Activated B cell treated with CpG ODN at 0.5 μM for 24 hours (primary cell): ENCODE data around the gene NEMP2. TPM values are rescaled to one million over a fixed set of nuclear protein-coding genes. Genes with fewer than 3 reads are reported as not detected.

Experiments
- ATAC-seq: fragments of 200-7000 bp; cut with Tn5 transposase; one replicate; pipeline ENCODE4 v1.10.0; 2021; ENCODE audit warnings: low read depth, mild to moderate bottlenecking, moderate library complexity
- CTCF ChIA-PET: fragments of 350-600 bp; sonication (Branson Sonifier 250); formaldehyde crosslinking; loops from one replicate; lab custom pipeline; 2021; ENCODE audit warnings: antibody characterized with exemption; lab: Charles Lee
- POLR2A ChIA-PET: fragments of 350-600 bp; sonication (Branson Sonifier 250); formaldehyde crosslinking; loops from one replicate; lab custom pipeline; 2021; ENCODE audit warnings: antibody characterized with exemption; lab: Charles Lee
- DNase-seq: peaks from one replicate; pipeline ENCODE4 v3.0.0; 2022
- H3K27ac Mint-ChIP-seq: one replicate; pipeline ENCODE4 v1.8.0; 2020; ENCODE audit warnings: mixed read lengths
- H3K27me3 Mint-ChIP-seq: one replicate; pipeline ENCODE4 v1.8.0; 2021; ENCODE audit warnings: mixed read lengths
- H3K36me3 Mint-ChIP-seq: one replicate; pipeline ENCODE4 v1.8.0; 2021; ENCODE audit warnings: low read depth, mixed read lengths
- H3K4me1 Mint-ChIP-seq: one replicate; pipeline ENCODE4 v1.8.0; 2021; ENCODE audit warnings: mixed read lengths
- H3K4me3 Mint-ChIP-seq: one replicate; pipeline ENCODE4 v1.8.0; 2020; ENCODE audit warnings: mild to moderate bottlenecking, mixed read lengths
- H3K9me3 Mint-ChIP-seq: one replicate; pipeline ENCODE4 v1.8.0; 2020; ENCODE audit warnings: mixed read lengths
- CTCF ChIP-seq: fragments of 200-600 bp; IDR thresholded peaks from one replicate; pipeline ENCODE4 v1.8.0; 2022; ENCODE audit warnings: antibody characterized with exemption, mild to moderate bottlenecking
- intact Hi-C: fragments of 100-400 bp; cut with micrococcal nuclease; formaldehyde crosslinking; loops from one replicate; pipeline ENCODE4 v1.15.1; 2024
- total RNA-seq: library from RNA; stranded (reverse); gene quantifications from 2 replicates; pipeline ENCODE4 v1.2.3, GENCODE V29; 2022

Gene NEMP2
- total RNA-seq, 1 donor from 2014 or later = 14.2 TPM

GRCh38 chr2:190519975-190520767 is 14.4 kb downstream of the NEMP2 start:
- H3K27ac Mint-ChIP-seq = no peak overlapping the region
- DNase-seq (no peak), ATAC-seq (no peak)
- POLR2A ChIA-PET = no interaction called here
- peaks cover 51% of the 10 kb centered on the region for H3K36me3 Mint-ChIP-seq
- H3K9me3 Mint-ChIP-seq = no peaks in the 10 kb centered on the region
- CTCF ChIA-PET = interaction anchor here (0.8 kb wide), 1 partner anchor 160 kb away, joined by 3 read pairs; no protein-coding TSS in a partner anchor
- TF ChIP-seq CTCF = no peak
- intact Hi-C loops = no loop called here
- no peaks in the 10 kb centered on the region for H3K27me3 Mint-ChIP-seq
- H3K4me3 Mint-ChIP-seq = no peak overlapping the region
- H3K4me1 Mint-ChIP-seq = peaks cover 4% of the 10 kb centered on the region

- Mint-ChIP-seq H3K4me1 (peaks cover 4% of the 10 kb centered on the region), H3K27me3 (no peaks in the 10 kb centered on the region), H3K9me3 (no peaks in the 10 kb centered on the region), H3K36me3 (peaks cover 56% of the 10 kb centered on the region), H3K4me3 (no peak overlapping the region), H3K27ac (no peak overlapping the region)
- ATAC-seq = no peak
- intact Hi-C loops = no loop called here
- DNase-seq = no peak
- no peak for TF ChIP-seq CTCF
- POLR2A ChIA-PET = interaction anchor here (1.4 kb wide), 1 partner anchor 17 kb away, joined by 4 read pairs; the partner anchor contains the start of gene NEMP2
- CTCF ChIA-PET = no interaction called here
These were observed 17.1 kb downstream of the NEMP2 start for GRCh38 chr2:190517468-190517867.

- Mint-ChIP-seq H3K36me3 (peaks cover 45% of the 10 kb centered on the region), H3K4me1 (peaks cover 4% of the 10 kb centered on the region), H3K27me3 (no peaks in the 10 kb centered on the region), H3K4me3 (no peak overlapping the region), H3K9me3 (no peaks in the 10 kb centered on the region), H3K27ac (no peak overlapping the region)
- TF ChIP-seq CTCF = no peak
- intact Hi-C loops = no loop called here
- no peak for ATAC-seq
- CTCF ChIA-PET = no interaction called here
- DNase-seq = no peak
- POLR2A ChIA-PET = no interaction called here
These were observed 18.8 kb downstream of the NEMP2 start for GRCh38 chr2:190515687-190516086.

GRCh38 chr2:190514676-190515075 is 19.8 kb downstream of the NEMP2 start:
- Mint-ChIP-seq H3K27ac (no peak overlapping the region), H3K4me1 (peaks cover 4% of the 10 kb centered on the region), H3K36me3 (peaks cover 45% of the 10 kb centered on the region), H3K4me3 (no peak overlapping the region), H3K9me3 (no peaks in the 10 kb centered on the region), H3K27me3 (no peaks in the 10 kb centered on the region)
- ATAC-seq (no peak), DNase-seq (no peak)
- TF ChIP-seq CTCF = no peak
- intact Hi-C loops = loop anchor here (5.0 kb wide), 1 partner anchor 133 kb away; the partner anchor contains the start of gene NAB1
- ChIA-PET CTCF (no interaction called here), POLR2A (interaction anchor here (1.0 kb wide), 1 partner anchor 18 kb away, joined by 4 read pairs; no protein-coding TSS in a partner anchor)

GRCh38 chr2:190513877-190514276 is 20.6 kb downstream of the NEMP2 start:
- no peak overlapping the region for H3K27ac Mint-ChIP-seq

More at GRCh38 chr2:190513877-190514276, 20.6 kb downstream of the NEMP2 start:
- no peak for TF ChIP-seq CTCF
- DNase-seq (no peak), ATAC-seq (no peak)
- Mint-ChIP-seq H3K9me3 (no peaks in the 10 kb centered on the region), H3K27me3 (no peaks in the 10 kb centered on the region), H3K4me3 (no peak overlapping the region), H3K36me3 (peaks cover 47% of the 10 kb centered on the region), H3K4me1 (peaks cover 4% of the 10 kb centered on the region)
- intact Hi-C loops = loop anchor here (5.0 kb wide), 1 partner anchor 133 kb away; the partner anchor contains the start of gene NAB1
- ChIA-PET POLR2A (interaction anchor here (1.0 kb wide), 1 partner anchor 19 kb away, joined by 4 read pairs; no protein-coding TSS in a partner anchor), CTCF (no interaction called here)
